Measurements from ENCODE around the gene CLDN17. TPM values are rescaled to one million over a fixed set of nuclear protein-coding genes. Genes with fewer than 3 reads are reported as not detected.

CLDN17 gene
- total RNA-seq, 1 experiment from 2014 or later = not detected

DNA sequence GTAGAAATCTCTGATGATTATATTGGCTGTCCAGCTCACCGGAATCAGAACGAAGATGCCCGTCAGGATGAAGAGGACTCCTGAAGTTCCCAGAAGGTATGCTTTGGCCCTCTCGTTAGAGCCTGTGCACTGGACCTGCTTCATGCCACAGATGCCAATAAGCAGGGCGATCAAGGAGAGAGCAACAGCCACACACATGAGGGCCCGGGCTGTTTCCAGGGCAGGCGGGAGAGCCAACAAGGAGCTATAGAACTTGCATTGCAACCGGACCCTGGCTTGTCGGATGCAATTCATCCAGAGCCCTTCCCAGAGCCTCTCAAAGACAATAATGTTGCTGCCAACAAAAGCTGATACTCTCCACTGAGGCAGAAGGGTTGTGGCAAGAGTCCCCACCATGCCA lies 434 bp downstream of the CLDN17 start:
- H3K23me2 ChIP-seq (ENCODE audit: insufficient read length, low read depth, low read length, poor library complexity, severe bottlenecking) = no peaks in the 10 kb centered on the region
- H3K9ac ChIP-seq (ENCODE audit: extremely low read depth, insufficient read length, low read length) = no peak overlapping the region
- H2BK12ac ChIP-seq (ENCODE audit: insufficient read length, low read depth, low read length) = no peak overlapping the region
- no peak overlapping the region for H3K14ac ChIP-seq (ENCODE audit: insufficient read depth, low read length)
- no peak overlapping the region; a peak in 1 of 7 replicates for H3K27ac Mint-ChIP-seq
- H3K4me2 ChIP-seq (ENCODE audit: insufficient read depth, insufficient read length, low read length) = no peak overlapping the region
- H4K5ac ChIP-seq (ENCODE audit: insufficient read length, low read depth, low read length) = no peak overlapping the region
- H4K91ac ChIP-seq (ENCODE audit: insufficient read length, low read depth, low read length) = no peak overlapping the region
- no peak overlapping the region for H2AK5ac ChIP-seq (ENCODE audit: insufficient read length, low read length)
- H3K36me3 Mint-ChIP-seq (ENCODE audit: insufficient read depth in 1 of 3, low read depth in 3 of 3) = no peaks in the 10 kb centered on the region
- no peaks in the 10 kb centered on the region for H3K79me2 ChIP-seq (ENCODE audit: insufficient read depth, low read length)
- no peak overlapping the region for H3K4me3 Mint-ChIP-seq
- no peak overlapping the region for H3K27ac ChIP-seq (ENCODE audit: insufficient read length, low read depth, low read length)
- DNase-seq = no peak
- no CpG with 5 or more reads among the region's 9 CpGs for WGBS (ENCODE audit: extremely low coverage, insufficient read length, low lambda C conversion rate)
- H3K9me3 Mint-ChIP-seq = no peaks in the 10 kb centered on the region
- H4K20me1 ChIP-seq (ENCODE audit: control insufficient read depth, insufficient read depth, insufficient read length) = no peaks in the 10 kb centered on the region
- H4K8ac ChIP-seq (replicated peaks; ENCODE audit: insufficient read length, low read depth, low read length) = no peak overlapping the region
- no peak overlapping the region for H2BK20ac ChIP-seq (ENCODE audit: low read depth, low read length, poor library complexity, severe bottlenecking)
- H3K4me1 Mint-ChIP-seq = peaks cover 4 to 6% of the 10 kb centered on the region in 2 experiments
- no peak overlapping the region for H3K4ac ChIP-seq (ENCODE audit: low read depth, low read length)
- H3T11ph ChIP-seq (ENCODE audit: low read length) = no peak overlapping the region
- H3K56ac ChIP-seq (ENCODE audit: insufficient read length, low read depth, low read length) = no peak overlapping the region
- no peaks in the 10 kb centered on the region for H3K9me3 ChIP-seq (ENCODE audit: control insufficient read depth, low read depth, low read length)
- TF ChIP-seq, protein P1, sequence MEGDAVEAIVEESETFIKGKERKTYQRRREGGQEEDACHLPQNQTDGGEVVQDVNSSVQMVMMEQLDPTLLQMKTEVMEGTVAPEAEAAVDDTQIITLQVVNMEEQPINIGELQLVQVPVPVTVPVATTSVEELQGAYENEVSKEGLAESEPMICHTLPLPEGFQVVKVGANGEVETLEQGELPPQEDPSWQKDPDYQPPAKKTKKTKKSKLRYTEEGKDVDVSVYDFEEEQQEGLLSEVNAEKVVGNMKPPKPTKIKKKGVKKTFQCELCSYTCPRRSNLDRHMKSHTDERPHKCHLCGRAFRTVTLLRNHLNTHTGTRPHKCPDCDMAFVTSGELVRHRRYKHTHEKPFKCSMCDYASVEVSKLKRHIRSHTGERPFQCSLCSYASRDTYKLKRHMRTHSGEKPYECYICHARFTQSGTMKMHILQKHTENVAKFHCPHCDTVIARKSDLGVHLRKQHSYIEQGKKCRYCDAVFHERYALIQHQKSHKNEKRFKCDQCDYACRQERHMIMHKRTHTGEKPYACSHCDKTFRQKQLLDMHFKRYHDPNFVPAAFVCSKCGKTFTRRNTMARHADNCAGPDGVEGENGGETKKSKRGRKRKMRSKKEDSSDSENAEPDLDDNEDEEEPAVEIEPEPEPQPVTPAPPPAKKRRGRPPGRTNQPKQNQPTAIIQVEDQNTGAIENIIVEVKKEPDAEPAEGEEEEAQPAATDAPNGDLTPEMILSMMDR (conservative IDR thresholded peaks at IDR 0.05) = no peak
- no peak overlapping the region for H2BK15ac ChIP-seq (ENCODE audit: low read depth, low read length)
- no peak overlapping the region for H3K18ac ChIP-seq (ENCODE audit: insufficient read length, low read depth, low read length)
- no peaks in the 10 kb centered on the region for H3K79me1 ChIP-seq (ENCODE audit: insufficient read depth, low read depth, low read length, poor library complexity, severe bottlenecking)
- H2BK120ac ChIP-seq (ENCODE audit: low read depth, low read length, poor library complexity, severe bottlenecking) = no peak overlapping the region
- no peak overlapping the region for H2AFZ ChIP-seq (ENCODE audit: low read length)
- H3K23ac ChIP-seq (ENCODE audit: insufficient read length, low read depth, low read length) = no peak overlapping the region
- H3K4me1 ChIP-seq (ENCODE audit: insufficient read depth, low read length) = no peaks in the 10 kb centered on the region
- H3K27me3 Mint-ChIP-seq (ENCODE audit: low read depth) = no peaks in the 10 kb centered on the region; the same call in 1 of the 2 replicates
- H2BK5ac ChIP-seq (ENCODE audit: insufficient read length, low read length) = no peak overlapping the region
- H3K27me3 ChIP-seq (ENCODE audit: insufficient read depth, low read length) = no peaks in the 10 kb centered on the region

Data from H9 (cell line).